CD4-positive, alpha-beta memory T cell (primary cell): ENCODE measurements around the gene GPR108. TPM values are rescaled to one million over a fixed set of nuclear protein-coding genes. Genes with fewer than 3 reads are reported as not detected.

ENCODE experiments used
- CTCF ChIA-PET: fragments of 350-600 bp; sonication (Branson Sonifier 250); formaldehyde crosslinking; loops from one replicate; lab custom pipeline; 2021; ENCODE audit warnings: inconsistent platforms; ENCODE audit not compliant: partially characterized antibody; lab: Charles Lee
- POLR2A ChIA-PET: fragments of 350-600 bp; sonication (Branson Sonifier 250); formaldehyde crosslinking; loops from one replicate; lab custom pipeline; 2021; ENCODE audit not compliant: partially characterized antibody; lab: Charles Lee
- DNase-seq, 5 donors: peaks; one replicate each; pipeline versions ENCODE4 v3.0.0 to v3.0.0-alpha.2; 2020 to 2022; ENCODE audit warnings: mixed read lengths in 1 of 5
- H3K27ac ChIP-seq: one replicate; pipeline ENCODE4 v1.7.0; 2013; ENCODE audit warnings: low read depth, low read length
- H3K27me3 ChIP-seq: 2 replicates; pipeline ENCODE4 v1.7.0; 2013; ENCODE audit warnings: mild to moderate bottlenecking, low read length, moderate library complexity; ENCODE audit not compliant: insufficient read depth
- H3K36me3 ChIP-seq: 2 replicates; pipeline ENCODE4 v1.7.0; 2013; ENCODE audit warnings: mild to moderate bottlenecking, low read length, moderate library complexity; ENCODE audit not compliant: insufficient read depth
- H3K4me1 ChIP-seq: 2 replicates; pipeline ENCODE4 v1.7.0; 2013; ENCODE audit warnings: mild to moderate bottlenecking, low read length, moderate library complexity; ENCODE audit not compliant: insufficient read depth
- H3K4me3 ChIP-seq, 2 donors: one replicate each; pipeline ENCODE4 v1.7.0; 2013; ENCODE audit warnings: low read length in 2 of 2, mild to moderate bottlenecking in 1 of 2
- H3K9me3 ChIP-seq, 2 donors: one replicate each; pipeline ENCODE4 v1.7.0; 2013; ENCODE audit warnings: low read length in 2 of 2, control low read depth in 1 of 2; ENCODE audit not compliant: control insufficient read depth in 1 of 2
- H3K27ac Mint-ChIP-seq, 7 donors: one replicate each; pipeline ENCODE4 v1.8.0; 2020 to 2021; ENCODE audit warnings: mixed read lengths in 7 of 7, mild to moderate bottlenecking in 6 of 7, inconsistent platforms in 3 of 7, moderate library complexity in 3 of 7
- H3K27me3 Mint-ChIP-seq, 2 donors: one replicate each; pipeline ENCODE4 v1.8.0; 2020 to 2021; ENCODE audit warnings: mixed read lengths in 2 of 2
- H3K36me3 Mint-ChIP-seq, 2 donors: one replicate each; pipeline ENCODE4 v1.8.0; 2020 to 2021; ENCODE audit warnings: mixed read lengths in 2 of 2, inconsistent platforms in 1 of 2, mild to moderate bottlenecking in 1 of 2
- H3K4me1 Mint-ChIP-seq, 4 donors: one replicate each; pipeline ENCODE4 v1.8.0; 2020 to 2021; ENCODE audit warnings: mixed read lengths in 4 of 4, mild to moderate bottlenecking in 1 of 4
- H3K4me3 Mint-ChIP-seq, 8 donors: one replicate each; pipeline ENCODE4 v1.8.0; 2020 to 2021; ENCODE audit warnings: mixed read lengths in 8 of 8, mild to moderate bottlenecking in 7 of 8, moderate library complexity in 6 of 8, inconsistent platforms in 3 of 8
- H3K9me3 Mint-ChIP-seq, 8 donors: one replicate each; pipeline ENCODE4 v1.8.0; 2020 to 2021; ENCODE audit warnings: mixed read lengths in 8 of 8, mild to moderate bottlenecking in 5 of 8, inconsistent platforms in 3 of 8, moderate library complexity in 1 of 8
- intact Hi-C: fragments of 100-400 bp; cut with micrococcal nuclease; formaldehyde crosslinking; loops from one replicate; pipeline ENCODE4 v1.15.1; 2023
- polyA plus RNA-seq, 2 donors: library from polyadenylated mRNA; unstranded; fragments of 300-500 nt; fragmentation: Illumina TruSeq; gene quantifications; one replicate each; pipeline ENCODE4 v1.2.3, GENCODE V29; 2021
- total RNA-seq, 2 experiments: library from RNA; stranded (reverse); gene quantifications; one replicate each; pipeline ENCODE4 v1.2.3, GENCODE V29; 2021

The GPR108 gene
- total and polyA plus RNA-seq, 4 experiments from 2014 or later = 75.6 to 183 (median 92.3) TPM

GRCh38 chr19:6697291-6697690, 40.1 kb downstream of the GPR108 start:
- H3K4me3 Mint-ChIP-seq = no peak overlapping the region
- H3K9me3 ChIP-seq = no peaks in the 10 kb centered on the region
- ChIA-PET CTCF (interaction anchor here (1.0 to 1.3 kb wide), 2 partner anchors 11 to 166 kb away, joined by 3 to 5 read pairs; no protein-coding TSS in a partner anchor), POLR2A (no interaction called here)
- no peak overlapping the region for H3K27ac ChIP-seq
- no peaks in the 10 kb centered on the region for H3K36me3 ChIP-seq
- no peaks in the 10 kb centered on the region for H3K27me3 Mint-ChIP-seq
- H3K4me1 ChIP-seq = no peaks in the 10 kb centered on the region
- DNase-seq = no peak
- peaks cover 0 to 2% (median 0%) of the 10 kb centered on the region in 4 donors for H3K4me1 Mint-ChIP-seq
- H3K27me3 ChIP-seq = no peaks in the 10 kb centered on the region
- intact Hi-C loops = no loop called here
- H3K27ac Mint-ChIP-seq = peak overlapping the region in 1 of 7 donors; percentile 12
- no peak overlapping the region for H3K4me3 ChIP-seq
- H3K36me3 Mint-ChIP-seq = no peaks in the 10 kb centered on the region
- H3K9me3 Mint-ChIP-seq = no peaks in the 10 kb centered on the region

DNA sequence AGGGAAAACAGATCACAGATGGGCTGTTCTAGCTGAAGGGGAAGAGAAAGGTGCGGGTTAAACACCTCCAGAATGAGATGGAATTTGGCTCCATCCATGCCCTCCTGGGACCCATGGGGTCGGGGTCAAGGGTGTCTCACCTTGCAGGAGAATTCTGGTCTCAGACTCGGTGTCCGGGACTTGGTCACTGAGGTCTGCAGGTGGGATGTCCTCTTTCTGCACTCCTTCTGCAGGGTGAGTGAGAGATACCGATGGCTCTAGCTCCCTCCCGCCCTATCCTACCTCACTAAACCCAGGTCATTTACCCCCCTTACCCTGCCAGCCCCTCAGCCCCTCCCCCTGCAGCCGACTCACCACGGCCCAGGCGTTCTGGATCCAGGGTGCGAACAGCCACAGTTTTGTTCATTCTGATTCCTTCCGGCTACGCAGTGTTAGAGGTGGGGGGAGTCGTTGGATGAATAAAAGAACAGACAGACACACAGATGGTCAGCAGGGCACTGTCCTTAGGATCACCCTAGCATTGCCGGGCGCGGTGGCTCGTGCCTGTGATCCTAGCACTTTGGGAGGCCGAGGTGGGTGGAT, 41.0 kb downstream of the GPR108 start:
- Histone ChIP-seq H3K36me3 (no peaks in the 10 kb centered on the region), H3K9me3 (no peaks in the 10 kb centered on the region), H3K4me3 (no peak overlapping the region), H3K27ac (no peak overlapping the region), H3K4me1 (no peaks in the 10 kb centered on the region), H3K27me3 (no peaks in the 10 kb centered on the region)
- Mint-ChIP-seq H3K4me3 (no peak overlapping the region), H3K4me1 (peaks cover 0 to 2% (median 0%) of the 10 kb centered on the region in 4 donors), H3K27ac (no peak overlapping the region), H3K27me3 (no peaks in the 10 kb centered on the region), H3K36me3 (no peaks in the 10 kb centered on the region), H3K9me3 (no peaks in the 10 kb centered on the region)
- ChIA-PET POLR2A (no interaction called here), CTCF (interaction anchor here (1.3 kb wide), 1 partner anchor 11 kb away, joined by 3 read pairs; no protein-coding TSS in a partner anchor)
- no peak for DNase-seq
- intact Hi-C loops = no loop called here

DNA sequence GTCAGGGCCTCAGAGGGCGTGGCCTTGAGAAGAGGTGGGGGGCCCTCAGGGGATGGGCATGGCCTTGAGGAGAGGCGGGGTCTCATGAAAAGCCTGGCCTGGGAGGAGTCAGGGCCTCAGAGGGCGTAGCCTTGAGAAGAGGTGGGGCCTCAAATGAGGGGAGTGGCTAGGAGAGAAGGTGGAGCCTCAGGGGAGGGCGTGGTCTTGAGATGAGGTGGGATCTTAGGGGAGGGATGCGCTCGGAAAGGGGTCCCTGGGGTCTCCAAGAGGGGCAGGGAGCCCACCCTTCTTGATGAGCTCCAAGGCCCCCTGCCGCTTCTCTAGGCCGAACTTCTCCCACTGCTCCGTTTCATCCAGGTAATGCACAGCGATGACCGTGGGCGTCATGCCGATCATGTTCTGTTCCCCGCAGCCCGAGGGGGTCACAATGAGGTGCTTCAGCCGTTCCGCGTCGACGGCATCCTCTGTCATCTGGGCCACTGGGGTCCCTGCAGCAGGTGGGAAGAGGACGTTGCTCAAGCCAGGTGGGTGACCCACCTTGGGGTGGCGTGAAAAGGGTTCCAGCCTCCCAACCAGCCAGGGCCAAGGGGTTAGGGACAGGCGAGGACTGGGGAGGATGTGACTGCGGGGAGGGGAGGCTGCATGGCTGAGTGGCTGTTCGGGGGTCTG, 43.1 kb downstream of the GPR108 start:
- Mint-ChIP-seq H3K27me3 (no peaks in the 10 kb centered on the region), H3K36me3 (no peaks in the 10 kb centered on the region), H3K4me3 (no peak overlapping the region), H3K9me3 (no peaks in the 10 kb centered on the region), H3K27ac (no peak overlapping the region), H3K4me1 (peaks cover 0 to 2% (median 0%) of the 10 kb centered on the region in 4 donors)
- DNase-seq = no peak
- Histone ChIP-seq H3K9me3 (no peaks in the 10 kb centered on the region), H3K36me3 (no peaks in the 10 kb centered on the region), H3K4me3 (no peak overlapping the region), H3K27me3 (no peaks in the 10 kb centered on the region), H3K27ac (no peak overlapping the region), H3K4me1 (no peaks in the 10 kb centered on the region)
- CTCF ChIA-PET = interaction anchor here (0.7 kb wide), 1 partner anchor 173 kb away, joined by 3 read pairs; no protein-coding TSS in a partner anchor
- intact Hi-C loops = no loop called here
- POLR2A ChIA-PET = no interaction called here

- H3K9me3 ChIP-seq = no peaks in the 10 kb centered on the region
- H3K4me1 Mint-ChIP-seq = peaks cover 0 to 2% (median 0%) of the 10 kb centered on the region in 4 donors
- ChIA-PET POLR2A (no interaction called here), CTCF (no interaction called here)
- no peaks in the 10 kb centered on the region for H3K36me3 Mint-ChIP-seq
- no peaks in the 10 kb centered on the region for H3K27me3 ChIP-seq
- H3K27ac Mint-ChIP-seq = no peak overlapping the region
- H3K4me1 ChIP-seq = no peaks in the 10 kb centered on the region
- H3K36me3 ChIP-seq = no peaks in the 10 kb centered on the region
- H3K27ac ChIP-seq = no peak overlapping the region
- no peak overlapping the region for H3K4me3 Mint-ChIP-seq
- no peaks in the 10 kb centered on the region for H3K9me3 Mint-ChIP-seq
- H3K27me3 Mint-ChIP-seq = no peaks in the 10 kb centered on the region
- no peak for DNase-seq
- H3K4me3 ChIP-seq = no peak overlapping the region
- intact Hi-C loops = no loop called here
Observed at GRCh38 chr19:6693681-6694080, 43.7 kb downstream of the GPR108 start.

GRCh38 chr19:6693056-6693471, 44.3 kb downstream of the GPR108 start:
- H3K27me3 Mint-ChIP-seq = no peaks in the 10 kb centered on the region
- CTCF ChIA-PET = no interaction called here
- intact Hi-C loops = no loop called here
- Histone ChIP-seq H3K36me3 (no peaks in the 10 kb centered on the region), H3K4me3 (no peak overlapping the region), H3K4me1 (no peaks in the 10 kb centered on the region), H3K27ac (no peak overlapping the region), H3K9me3 (no peaks in the 10 kb centered on the region), H3K27me3 (no peaks in the 10 kb centered on the region)
- H3K4me3 Mint-ChIP-seq = no peak overlapping the region
- H3K36me3 Mint-ChIP-seq = no peaks in the 10 kb centered on the region
- H3K9me3 Mint-ChIP-seq = no peaks in the 10 kb centered on the region
- DNase-seq = no peak
- H3K27ac Mint-ChIP-seq = no peak overlapping the region
- peaks cover 0 to 2% (median 0%) of the 10 kb centered on the region in 4 donors for H3K4me1 Mint-ChIP-seq
- POLR2A ChIA-PET = no interaction called here

- no peaks in the 10 kb centered on the region for H3K27me3 ChIP-seq
- H3K9me3 ChIP-seq = no peaks in the 10 kb centered on the region
- ChIA-PET CTCF (no interaction called here), POLR2A (no interaction called here)
- Mint-ChIP-seq H3K36me3 (no peaks in the 10 kb centered on the region), H3K4me1 (no peaks in the 10 kb centered on the region), H3K4me3 (no peak overlapping the region), H3K27me3 (no peaks in the 10 kb centered on the region), H3K9me3 (no peaks in the 10 kb centered on the region), H3K27ac (no peak overlapping the region)
- intact Hi-C loops = no loop called here
- no peaks in the 10 kb centered on the region for H3K4me1 ChIP-seq
- no peak overlapping the region for H3K4me3 ChIP-seq
- no peaks in the 10 kb centered on the region for H3K36me3 ChIP-seq
- no peak for DNase-seq
- no peak overlapping the region for H3K27ac ChIP-seq
Observed at GRCh38 chr19:6692027-6692426, 45.4 kb downstream of the GPR108 start.

DNA sequence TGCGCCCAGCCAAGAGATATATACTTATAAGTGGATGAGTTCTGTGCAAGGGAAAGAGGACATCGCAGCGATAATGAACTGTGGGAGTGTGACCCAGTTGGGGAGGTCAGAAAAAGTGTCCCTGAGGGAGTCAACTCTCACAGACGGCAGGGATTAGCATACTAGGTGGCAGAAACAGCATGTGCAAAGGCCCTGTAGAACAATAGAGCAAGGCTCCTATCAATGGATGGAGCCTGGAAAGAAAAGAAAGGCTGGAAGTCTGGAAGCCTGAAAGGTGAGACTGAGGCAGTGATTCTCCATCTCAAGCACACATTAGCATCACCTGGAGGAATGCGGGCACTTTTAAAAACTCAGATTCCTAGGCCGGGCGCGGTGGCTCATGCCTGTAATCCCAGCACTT, 46.0 kb downstream of the GPR108 start:
- peak overlapping the region in 1 of 7 donors; percentile 25 for H3K27ac Mint-ChIP-seq

More for the DNA sequence above, 46.0 kb downstream of the GPR108 start:
- Histone ChIP-seq H3K27me3 (no peaks in the 10 kb centered on the region), H3K27ac (no peak overlapping the region), H3K36me3 (no peaks in the 10 kb centered on the region), H3K4me1 (no peaks in the 10 kb centered on the region), H3K9me3 (no peaks in the 10 kb centered on the region), H3K4me3 (no peak overlapping the region)
- intact Hi-C loops = no loop called here
- Mint-ChIP-seq H3K4me3 (no peak overlapping the region), H3K9me3 (no peaks in the 10 kb centered on the region), H3K36me3 (no peaks in the 10 kb centered on the region), H3K27me3 (no peaks in the 10 kb centered on the region), H3K4me1 (no peaks in the 10 kb centered on the region)
- POLR2A ChIA-PET = no interaction called here
- DNase-seq = no peak
- CTCF ChIA-PET = no interaction called here
